Dermis microvascular lymphatic vessel endothelial cell (primary cell): ENCODE data around the gene SMARCC2. TPM values are rescaled to one million over a fixed set of nuclear protein-coding genes. Genes with fewer than 3 reads are reported as not detected.
"Not testable (repeated sequence)": the region's sequence is repeated elsewhere in the genome, so short reads cannot be mapped to it uniquely, and the experiment has no call there.

ENCODE experiments used
- DNase-seq, 2 donors: peaks; one replicate each; pipeline versions ENCODE4 v3.0.0 to v3.0.0-alpha.2; 2010; ENCODE audit warnings: low read depth in 2 of 2
- total RNA-seq: library from RNA; depleted of rRNA; stranded (reverse); fragments of >200 nt; gene quantifications from 2 replicates; pipeline ENCODE4 v1.2.1, GENCODE V29; 2014

The SMARCC2 gene
- total RNA-seq, 1 donor from 2014 or later, result 32.6 TPM

DNA sequence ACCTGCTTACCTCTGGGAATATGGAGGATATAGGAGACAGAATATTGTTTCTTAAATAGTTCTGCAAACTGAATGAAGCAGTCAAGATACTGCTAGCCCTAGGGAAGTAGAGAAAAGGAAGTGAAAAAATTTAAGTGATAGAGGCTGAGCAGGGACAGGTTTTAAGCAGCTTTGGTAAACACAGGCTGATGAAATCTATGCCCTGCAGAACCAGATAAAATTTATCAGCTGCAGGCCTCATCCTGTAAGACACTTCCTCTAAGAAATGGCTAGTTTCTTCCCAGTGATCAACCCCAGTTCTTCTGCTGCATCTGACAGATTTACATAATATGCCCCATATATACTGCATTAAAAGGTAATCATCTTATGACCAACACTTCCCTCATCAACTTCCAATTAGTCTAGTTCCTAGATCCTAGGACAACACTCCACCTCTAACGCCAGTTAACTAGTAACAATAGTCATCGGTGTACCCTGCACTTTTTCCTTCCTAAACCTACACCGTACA, 62.5 kb downstream of the SMARCC2 start:
- DNase-seq, result no peak

GRCh38 chr12:56124133-56124532, 65.2 kb downstream of the SMARCC2 start:
- no peak for DNase-seq

- DNase-seq, result no peak
These were observed 66.6 kb downstream of the SMARCC2 start for GRCh38 chr12:56122637-56123036.

DNA sequence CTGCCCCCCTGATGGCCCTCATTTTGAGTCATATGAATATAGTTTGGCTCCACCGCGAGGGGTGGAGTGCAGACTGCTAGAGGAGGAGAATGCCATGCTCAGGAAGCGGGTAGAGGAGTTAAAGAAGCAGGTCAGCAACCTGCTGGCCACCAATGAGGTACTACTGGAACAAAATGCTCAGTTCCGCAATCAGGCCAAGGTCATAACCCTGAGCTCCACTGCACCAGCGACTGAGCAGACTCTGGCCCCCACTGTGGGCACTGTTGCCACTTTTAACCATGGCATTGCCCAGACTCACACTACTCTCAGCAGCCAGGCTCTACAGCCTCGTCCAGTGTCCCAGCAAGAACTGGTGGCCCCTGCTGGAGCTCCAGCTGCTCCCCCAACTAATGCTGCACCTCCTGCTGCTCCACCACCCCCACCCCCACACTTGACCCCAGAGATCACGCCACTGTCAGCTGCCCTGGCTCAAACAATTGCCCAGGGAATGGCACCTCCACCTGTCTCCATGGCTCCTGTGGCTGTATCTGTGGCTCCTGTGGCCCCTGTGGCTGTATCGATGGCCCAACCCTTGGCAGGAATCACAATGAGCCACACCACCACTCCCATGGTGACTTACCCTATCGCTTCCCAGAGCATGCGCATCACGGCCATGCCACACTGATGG, 67.9 kb downstream of the SMARCC2 start:
- no peak for DNase-seq

DNA sequence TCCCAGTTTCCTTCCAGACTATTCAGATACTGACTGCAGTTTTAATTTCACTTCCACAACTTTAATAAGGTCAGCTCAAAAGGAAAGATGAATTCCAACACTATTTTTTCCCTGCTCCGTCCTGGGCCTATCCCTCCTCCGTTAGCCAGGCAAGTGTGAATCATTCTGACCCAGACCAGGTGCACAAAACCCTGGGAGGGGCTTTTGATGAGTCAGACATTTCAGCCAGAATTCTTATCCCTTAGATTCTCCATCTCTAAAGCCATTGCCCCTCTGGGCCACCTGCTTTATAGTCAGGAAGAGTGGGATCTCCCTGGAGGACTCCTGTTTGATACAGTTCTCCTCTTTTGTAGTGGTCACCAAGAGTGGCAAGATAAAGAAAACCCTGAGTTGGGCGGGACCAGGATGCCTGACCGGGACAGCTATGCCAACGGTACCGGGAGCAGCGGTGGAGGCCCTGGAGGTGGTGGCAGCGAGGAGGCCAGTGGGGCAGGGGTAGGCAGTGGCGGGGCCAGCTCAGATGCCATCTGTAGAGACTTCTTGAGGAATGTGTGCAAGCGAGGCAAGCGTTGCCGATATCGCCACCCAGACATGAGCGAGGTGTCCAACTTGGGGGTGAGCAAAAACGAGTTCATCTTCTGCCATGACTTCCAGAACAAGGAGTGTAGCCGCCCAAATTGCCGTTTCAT, 69.0 kb downstream of the SMARCC2 start:
- no peak for DNase-seq

DNA sequence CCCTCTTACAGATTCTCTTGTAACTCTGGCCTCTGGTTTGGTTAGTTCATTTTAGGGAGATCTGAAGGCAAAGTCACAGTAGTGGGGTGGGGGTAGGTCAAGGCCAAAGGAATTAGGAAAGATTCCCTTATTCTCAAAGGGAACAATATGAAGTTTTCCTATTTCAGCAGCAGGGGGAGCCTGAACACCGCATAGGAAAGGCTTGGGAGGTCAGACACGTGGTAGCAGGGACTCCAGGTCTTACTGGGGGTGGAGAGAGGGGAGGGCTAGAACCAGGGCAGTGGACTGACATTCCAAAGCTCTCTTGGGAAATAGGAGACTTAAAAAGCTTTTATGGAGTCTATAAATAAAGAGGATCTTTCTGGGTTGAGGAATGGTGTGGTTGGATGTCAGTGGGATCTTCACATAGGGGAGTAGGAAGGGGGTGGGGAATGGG, 69.9 kb downstream of the SMARCC2 start:
- peak; percentile 83 to 92 for DNase-seq

- no peak for DNase-seq
These were observed 70.5 kb downstream of the SMARCC2 start for GRCh38 chr12:56118688-56119357.

DNA sequence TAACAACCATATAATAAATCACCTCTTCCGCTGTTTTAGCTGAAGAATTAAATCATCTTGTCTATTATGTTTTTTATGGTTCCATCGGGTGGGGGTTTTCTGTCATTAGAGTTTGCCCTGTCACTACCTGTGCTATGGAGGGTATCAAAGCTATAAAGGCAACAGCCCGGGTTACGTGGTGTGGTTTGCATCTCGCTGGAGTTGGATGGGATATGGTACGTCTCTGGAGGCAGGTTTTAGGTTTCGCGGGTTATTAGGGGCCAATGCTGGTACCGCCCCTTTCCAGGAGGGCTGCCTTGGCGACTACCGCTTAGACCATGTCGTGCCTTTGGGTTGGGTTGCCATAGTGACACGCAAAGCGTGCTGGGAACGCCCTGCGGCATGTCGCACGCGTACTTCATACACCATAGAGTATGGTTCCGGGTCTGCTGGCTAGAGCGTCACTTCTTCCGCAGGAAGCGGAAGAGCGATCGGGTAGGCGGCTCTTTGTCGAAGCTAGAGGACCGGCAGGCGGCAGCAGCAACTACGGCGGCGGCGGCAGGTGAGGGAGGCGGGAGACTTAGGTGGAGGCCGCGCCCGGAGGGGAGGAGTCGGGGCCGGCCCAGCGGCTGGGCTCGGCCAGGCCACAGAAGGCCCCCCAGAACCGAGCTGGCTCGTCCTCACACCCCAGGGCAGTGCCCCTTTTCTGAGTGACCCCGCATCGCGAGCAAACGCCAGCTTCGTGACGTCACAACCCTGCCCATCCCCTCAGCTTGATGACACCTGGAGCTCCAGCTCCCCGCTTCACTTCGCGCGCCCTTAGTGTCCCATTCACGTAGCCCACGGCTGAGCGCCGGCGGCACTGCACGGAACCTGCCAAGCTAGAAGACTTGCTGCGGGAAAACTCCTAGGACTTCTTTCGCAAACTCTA, 71.2 kb downstream of the SMARCC2 start, which contains the start of gene ZC3H10:
TSS of gene ZC3H10 (plus strand) at position 489 of the 910 bp plus-strand sequence. CDS start 2,297 bp downstream, outside the sequence.
- peak; percentile 99 for DNase-seq

DNA sequence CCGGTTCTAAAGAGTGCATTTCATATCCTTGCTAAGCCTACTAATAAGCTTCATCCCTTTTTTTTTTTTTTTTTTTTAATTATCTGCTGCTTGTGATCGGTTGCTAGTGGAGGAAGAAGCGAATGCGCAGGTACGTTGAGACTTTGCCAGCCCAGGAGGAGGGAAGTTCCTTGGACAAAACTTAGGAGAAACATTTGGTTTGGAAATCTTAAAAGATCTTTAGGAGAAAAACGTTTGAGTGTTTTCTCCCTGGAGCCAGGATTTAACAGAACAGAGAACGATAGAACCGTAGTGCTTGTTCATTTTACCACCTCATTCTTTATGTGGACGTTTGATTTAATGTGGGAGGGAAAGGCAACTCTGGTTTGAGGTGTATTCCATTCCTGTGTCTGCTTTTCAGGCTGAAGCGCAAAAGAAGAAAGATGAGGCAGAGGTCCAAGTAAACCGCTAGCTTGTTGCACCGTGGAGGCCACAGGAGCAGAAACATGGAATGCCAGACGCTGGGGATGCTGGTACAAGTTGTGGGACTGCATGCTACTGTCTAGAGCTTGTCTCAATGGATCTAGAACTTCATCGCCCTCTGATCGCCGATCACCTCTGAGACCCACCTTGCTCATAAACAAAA, 72.1 kb downstream of the SMARCC2 start:
- not testable (repeated sequence) for DNase-seq

DNA sequence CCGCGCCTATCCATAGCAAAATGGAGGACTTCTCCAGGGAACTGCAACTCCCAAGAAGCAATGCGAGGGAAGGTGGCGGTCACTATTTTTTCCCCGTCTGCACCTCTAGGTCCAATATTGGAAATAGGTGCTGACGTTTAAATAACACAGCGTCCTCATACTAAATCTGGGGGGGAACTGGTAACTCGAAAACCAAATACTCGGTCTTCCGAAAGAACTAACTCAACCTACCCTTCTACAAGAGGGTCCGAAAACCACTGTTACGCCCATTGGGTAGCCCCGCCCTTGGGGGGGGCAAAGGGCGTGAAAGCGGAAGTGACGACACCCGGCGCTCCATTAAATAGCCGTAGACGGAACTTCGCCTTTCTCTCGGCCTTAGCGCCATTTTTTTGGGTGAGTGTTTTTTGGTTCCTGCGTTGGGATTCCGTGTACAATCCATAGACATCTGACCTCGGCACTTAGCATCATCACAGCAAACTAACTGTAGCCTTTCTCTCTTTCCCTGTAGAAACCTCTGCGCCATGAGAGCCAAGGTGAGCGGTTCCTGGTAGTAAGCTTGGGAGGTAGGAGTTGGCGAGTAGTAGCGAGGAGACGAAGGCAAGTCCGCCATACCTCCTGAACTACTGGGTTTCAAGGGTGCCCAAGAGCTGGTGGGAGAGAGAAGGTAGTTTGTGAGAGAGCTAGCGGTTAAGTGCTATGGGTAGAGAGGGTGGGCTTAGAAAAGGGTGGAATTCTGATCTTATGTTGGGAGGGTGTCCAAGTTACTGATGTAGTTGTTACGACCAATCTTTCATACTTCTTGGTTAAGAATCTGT, 72.8 kb downstream of the SMARCC2 start, which contains the start of gene RPL41:
TSS of gene RPL41 (plus strand) at position 367 of the 815 bp plus-strand sequence.
- DNase-seq, result peak; percentile 88 to 95

- DNase-seq, result no peak
These were observed 74.0 kb downstream of the SMARCC2 start for GRCh38 chr12:56115329-56115728.

- no peak for DNase-seq
These were observed 75.2 kb downstream of the SMARCC2 start for GRCh38 chr12:56114084-56114483.

Other genes with a start within 250 kb of the SMARCC2 start
- gene PMEL, start 223.4 kb downstream of the SMARCC2 start, total RNA-seq, result 0.51 and 0.63 TPM in 2 replicates
- gene CDK2, start 222.7 kb downstream of the SMARCC2 start, total RNA-seq, result 24.0 and 26.3 TPM in 2 replicates
- 37.2 and 46.9 TPM in 2 replicates for gene RAB5B, start 215.4 kb downstream of the SMARCC2 start, total RNA-seq
- gene SUOX, start 192.2 kb downstream of the SMARCC2 start, total RNA-seq, result 9.0 and 11.1 TPM in 2 replicates
- 0.13 and 0.38 TPM in 2 replicates for gene IKZF4, start 168.4 kb downstream of the SMARCC2 start, total RNA-seq
- 90.9 and 107 TPM in 2 replicates for gene RPS26, start 147.6 kb downstream of the SMARCC2 start, total RNA-seq
- 0.25 and 0.26 TPM in 2 replicates for gene ERBB3, start 109.3 kb downstream of the SMARCC2 start, total RNA-seq
- gene PA2G4, start 84.9 kb downstream of the SMARCC2 start, total RNA-seq, result 91.8 and 130 TPM in 2 replicates
- gene RPL41, start 72.8 kb downstream of the SMARCC2 start, total RNA-seq, result 2,319 and 2,425 TPM in 2 replicates
- 2.7 and 3.3 TPM in 2 replicates for gene ZC3H10, start 71.2 kb downstream of the SMARCC2 start, total RNA-seq
- gene ESYT1, start 61.2 kb downstream of the SMARCC2 start, total RNA-seq, result 320 and 356 TPM in 2 replicates
- 60.3 and 87.9 TPM in 2 replicates for gene MYL6B, start 36.9 kb downstream of the SMARCC2 start, total RNA-seq
- 2,234 and 2,594 TPM in 2 replicates for gene MYL6, start 31.1 kb downstream of the SMARCC2 start, total RNA-seq
- gene RNF41, start 32.4 kb upstream of the SMARCC2 start, total RNA-seq, result 61.4 and 90.8 TPM in 2 replicates
- 21.6 and 22.5 TPM in 2 replicates for gene NABP2, start 34.9 kb upstream of the SMARCC2 start, total RNA-seq
- gene SLC39A5, start 40.6 kb upstream of the SMARCC2 start, total RNA-seq, result not detected in 2 replicates
- 10.1 and 17.1 TPM in 2 replicates for gene ANKRD52, start 68.9 kb upstream of the SMARCC2 start, total RNA-seq
- 6.0 and 10.0 TPM in 2 replicates for gene COQ10A, start 77.5 kb upstream of the SMARCC2 start, total RNA-seq
- gene CS, start 110.8 kb upstream of the SMARCC2 start, total RNA-seq, result 119 and 132 TPM in 2 replicates
- 61.0 and 73.5 TPM in 2 replicates for gene CNPY2, start 126.5 kb upstream of the SMARCC2 start, total RNA-seq
- gene PAN2, start 144.5 kb upstream of the SMARCC2 start, total RNA-seq, result 6.7 and 9.6 TPM in 2 replicates
- gene IL23A, start 149.4 kb upstream of the SMARCC2 start, total RNA-seq, result 0.13 TPM in 1 of 2 replicates, not detected in the other
- gene STAT2, start 170.6 kb upstream of the SMARCC2 start, total RNA-seq, result 44.3 and 63.1 TPM in 2 replicates
- not detected in 2 replicates for gene APOF, start 173.4 kb upstream of the SMARCC2 start, total RNA-seq